ENCODE measurements around the gene MAP3K4.

- no peak for TF ChIP-seq CTCF (IDR thresholded peaks at IDR 0.05)
- TF ChIP-seq POLR2A (IDR thresholded peaks at IDR 0.05), result no peak
Observed at GRCh38 chr6:161142957-161143296, 151.4 kb downstream of the MAP3K4 start.
